Measurements from ENCODE around the gene RCOR1.

DNA sequence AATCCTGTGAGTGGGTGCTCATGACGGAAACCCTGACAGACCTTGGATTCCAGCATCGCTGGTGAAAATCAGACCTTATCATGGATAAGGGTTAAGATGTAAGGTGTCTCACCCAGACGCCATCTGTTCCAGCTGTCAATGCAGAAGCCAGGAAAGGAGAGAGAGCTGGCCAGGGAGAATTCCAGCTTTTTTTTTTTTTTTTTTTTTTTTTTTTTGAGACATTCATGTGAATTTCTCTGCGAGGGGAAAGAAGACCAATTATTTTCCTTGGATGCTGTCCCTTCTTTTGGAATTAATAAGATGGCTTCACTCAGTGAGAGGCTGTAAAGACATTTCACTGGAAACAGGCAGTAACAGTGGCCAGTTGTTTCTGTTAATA lies 186.6 kb downstream of the RCOR1 start:
- TF ChIP-seq REST (IDR thresholded peaks at IDR 0.05) (no peak), POLR2A (IDR thresholded peaks at IDR 0.05; ENCODE audit: low read length) (no peak), FOSL2 (IDR thresholded peaks at IDR 0.05) (no peak), FOSL2 (CRISPR knock-in tag; IDR thresholded peaks at IDR 0.05) (no peak), RNF2 (IDR thresholded peaks at IDR 0.05; ENCODE audit: borderline replicate concordance, low read depth) (no peak), JUN (IDR thresholded peaks at IDR 0.05) (no peak), HDAC2 (IDR thresholded peaks at IDR 0.05) (no peak), MYC (IDR thresholded peaks at IDR 0.05; ENCODE audit: borderline replicate concordance, low read length) (no peak), SMC3 (IDR thresholded peaks at IDR 0.05) (no peak)
- TF ChIP-seq, protein P1, sequence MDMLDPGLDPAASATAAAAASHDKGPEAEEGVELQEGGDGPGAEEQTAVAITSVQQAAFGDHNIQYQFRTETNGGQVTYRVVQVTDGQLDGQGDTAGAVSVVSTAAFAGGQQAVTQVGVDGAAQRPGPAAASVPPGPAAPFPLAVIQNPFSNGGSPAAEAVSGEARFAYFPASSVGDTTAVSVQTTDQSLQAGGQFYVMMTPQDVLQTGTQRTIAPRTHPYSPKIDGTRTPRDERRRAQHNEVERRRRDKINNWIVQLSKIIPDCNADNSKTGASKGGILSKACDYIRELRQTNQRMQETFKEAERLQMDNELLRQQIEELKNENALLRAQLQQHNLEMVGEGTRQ (IDR thresholded peaks at IDR 0.05), result no peak
- TF ChIP-seq, protein P2, sequence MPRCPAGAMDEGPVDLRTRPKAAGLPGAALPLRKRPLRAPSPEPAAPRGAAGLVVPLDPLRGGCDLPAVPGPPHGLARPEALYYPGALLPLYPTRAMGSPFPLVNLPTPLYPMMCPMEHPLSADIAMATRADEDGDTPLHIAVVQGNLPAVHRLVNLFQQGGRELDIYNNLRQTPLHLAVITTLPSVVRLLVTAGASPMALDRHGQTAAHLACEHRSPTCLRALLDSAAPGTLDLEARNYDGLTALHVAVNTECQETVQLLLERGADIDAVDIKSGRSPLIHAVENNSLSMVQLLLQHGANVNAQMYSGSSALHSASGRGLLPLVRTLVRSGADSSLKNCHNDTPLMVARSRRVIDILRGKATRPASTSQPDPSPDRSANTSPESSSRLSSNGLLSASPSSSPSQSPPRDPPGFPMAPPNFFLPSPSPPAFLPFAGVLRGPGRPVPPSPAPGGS (IDR thresholded peaks at IDR 0.05), result no peak
- TF ChIP-seq, protein P3, sequence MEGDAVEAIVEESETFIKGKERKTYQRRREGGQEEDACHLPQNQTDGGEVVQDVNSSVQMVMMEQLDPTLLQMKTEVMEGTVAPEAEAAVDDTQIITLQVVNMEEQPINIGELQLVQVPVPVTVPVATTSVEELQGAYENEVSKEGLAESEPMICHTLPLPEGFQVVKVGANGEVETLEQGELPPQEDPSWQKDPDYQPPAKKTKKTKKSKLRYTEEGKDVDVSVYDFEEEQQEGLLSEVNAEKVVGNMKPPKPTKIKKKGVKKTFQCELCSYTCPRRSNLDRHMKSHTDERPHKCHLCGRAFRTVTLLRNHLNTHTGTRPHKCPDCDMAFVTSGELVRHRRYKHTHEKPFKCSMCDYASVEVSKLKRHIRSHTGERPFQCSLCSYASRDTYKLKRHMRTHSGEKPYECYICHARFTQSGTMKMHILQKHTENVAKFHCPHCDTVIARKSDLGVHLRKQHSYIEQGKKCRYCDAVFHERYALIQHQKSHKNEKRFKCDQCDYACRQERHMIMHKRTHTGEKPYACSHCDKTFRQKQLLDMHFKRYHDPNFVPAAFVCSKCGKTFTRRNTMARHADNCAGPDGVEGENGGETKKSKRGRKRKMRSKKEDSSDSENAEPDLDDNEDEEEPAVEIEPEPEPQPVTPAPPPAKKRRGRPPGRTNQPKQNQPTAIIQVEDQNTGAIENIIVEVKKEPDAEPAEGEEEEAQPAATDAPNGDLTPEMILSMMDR (IDR thresholded peaks at IDR 0.05), result no peak

All from A549 (cell line).